A549 treated with AZD9567 at 1 μM for 4 hours (cell line): ENCODE measurements around the gene LASP1. TPM values are rescaled to one million over a fixed set of nuclear protein-coding genes. Genes with fewer than 3 reads are reported as not detected.

Source experiments
- total RNA-seq: library from RNA; stranded (reverse); fragments of 200-300 nt; extraction: Qiagen RNA extraction; gene quantifications from 5 replicates; pipeline ENCODE4 v1.2.3, GENCODE V29; 2022; ENCODE audit not compliant: insufficient read depth

The LASP1 gene
- 227 to 248 TPM (median 232 TPM) in 5 replicates for total RNA-seq

GRCh38 chr17:38869526-38870258 is at the start of gene LASP1:
TSS of gene LASP1 (plus strand) at chr17:38870058. CDS start at chr17:38870190, 132 bp downstream.

GRCh38 chr17:38824899-38825761 is 44.7 kb upstream of the LASP1 start, which contains the start of gene CWC25:
TSS of gene CWC25 (minus strand) at chr17:38825321. CDS start at chr17:38825183, 138 bp downstream.

GRCh38 chr17:38853292-38854219 is 16.3 kb upstream of the LASP1 start, which contains the start of gene RPL23:
TSS of gene RPL23 (minus strand) at chr17:38853721. CDS start at chr17:38853710, 11 bp downstream.

GRCh38 chr17:38925263-38925995 is 55.6 kb downstream of the LASP1 start, which contains the start of gene LASP1NB:
TSS of gene LASP1NB (plus strand) at chr17:38925614.

GRCh38 chr17:38967290-38967738 is 97.5 kb downstream of the LASP1 start, which contains the start of gene FBXO47:
TSS of gene FBXO47 (minus strand) at chr17:38967403. CDS start at chr17:38963025, 4,378 bp downstream.

Other genes with a start within 250 kb of the LASP1 start
- gene EPOP, start 195.1 kb upstream of the LASP1 start, total RNA-seq = 10.7 to 14.0 TPM (median 13.2 TPM) in 5 replicates
- 23.6 to 34.9 TPM (median 30.6 TPM) in 5 replicates for gene MLLT6, start 164.8 kb upstream of the LASP1 start, total RNA-seq
- gene CISD3, start 139.7 kb upstream of the LASP1 start, total RNA-seq = 41.1 to 98.6 TPM (median 92.0 TPM) in 5 replicates
- gene PCGF2, start 121.7 kb upstream of the LASP1 start, total RNA-seq = 25.5 to 53.1 TPM (median 50.9 TPM) in 5 replicates
- gene PSMB3, start 117.3 kb upstream of the LASP1 start, total RNA-seq = 354 to 458 TPM (median 435 TPM) in 5 replicates
- 37.2 to 43.7 TPM (median 42.6 TPM) in 5 replicates for gene PIP4K2B, start 70.5 kb upstream of the LASP1 start, total RNA-seq
- gene CWC25, start 44.7 kb upstream of the LASP1 start, total RNA-seq = 21.9 to 24.0 TPM (median 22.3 TPM) in 5 replicates
- gene RPL23, start 16.3 kb upstream of the LASP1 start, total RNA-seq = 2,657 to 5,013 TPM (median 2,700 TPM) in 5 replicates
- not detected in 5 replicates for gene FBXO47, start 97.3 kb downstream of the LASP1 start, total RNA-seq